ENCODE data around the gene DDIT3. TPM values are rescaled to one million over a fixed set of nuclear protein-coding genes. Genes with fewer than 3 reads are reported as not detected.

DDIT3 gene
- total and polyA plus RNA-seq, 2 of the 8 experiments (the other 6 are each of a cell fraction or from before 2014, with no cell fraction given) = 4.9 to 5.7 TPM

- no peak for TF ChIP-seq CHD7 (IDR thresholded peaks at IDR 0.05; ENCODE audit: insufficient replicate concordance, low read length)
- TF ChIP-seq EZH2 (IDR thresholded peaks at IDR 0.05; ENCODE audit: low read depth, low read length, severe bottlenecking) = no peak
- TF ChIP-seq SRF (IDR thresholded peaks at IDR 0.05; ENCODE audit: low read depth, low read length) = no peak
- no peak for TF ChIP-seq RXRA (IDR thresholded peaks at IDR 0.05; ENCODE audit: insufficient read depth, low read depth, low read length)
- no peak for TF ChIP-seq SP2 (IDR thresholded peaks at IDR 0.05; ENCODE audit: low read length)
- no peak for TF ChIP-seq CBX8 (IDR thresholded peaks at IDR 0.05; ENCODE audit: borderline replicate concordance, low read depth, low read length)
- TF ChIP-seq NANOG (IDR thresholded peaks at IDR 0.05; ENCODE audit: insufficient read depth, low read depth, low read length, poor library complexity, severe bottlenecking) = no peak
Observed at GRCh38 chr12:57568838-57569237, 48.5 kb upstream of the DDIT3 start (continued).

Measured in H1 (cell line).